A549 treated with RU486 at 1 μM for 4 hours (cell line): ENCODE data around the gene DPH2. TPM values are rescaled to one million over a fixed set of nuclear protein-coding genes. Genes with fewer than 3 reads are reported as not detected.

Experiments
- total RNA-seq: library from RNA; stranded (reverse); fragments of 200-300 nt; extraction: Qiagen RNA extraction; gene quantifications from 5 replicates; pipeline ENCODE4 v1.2.3, GENCODE V29; 2022; ENCODE audit warnings: low read depth

Gene DPH2
- total RNA-seq = 38.6 to 43.3 TPM (median 41.0 TPM) in 5 replicates

GRCh38 chr1:43969746-43970466, at the start of gene DPH2:
Gene DPH2, plus strand, starts transcription at chr1:43970010. Its CDS starts 166 bp downstream, at chr1:43970176.

GRCh38 chr1:43933386-43934100, 36.3 kb upstream of the DPH2 start, which contains the start of gene ARTN:
Gene ARTN, plus strand, starts transcription at chr1:43933801. Its CDS starts 1,856 bp downstream, at chr1:43935657.

GRCh38 chr1:43946236-43947060, 23.4 kb upstream of the DPH2 start, which contains the start of gene IPO13:
Gene IPO13, plus strand, starts transcription at chr1:43946950. Its CDS starts 651 bp downstream, at chr1:43947601.

GRCh38 chr1:43974443-43975248, 4.8 kb downstream of the DPH2 start, which contains the start of gene ATP6V0B:
Gene ATP6V0B, plus strand, starts transcription at chr1:43974960. Its CDS starts 81 bp downstream, at chr1:43975041.

GRCh38 chr1:43978551-43979260, 8.9 kb downstream of the DPH2 start, which contains the start of gene B4GALT2:
Gene B4GALT2, plus strand, starts transcription at chr1:43979210. Its CDS starts 1,951 bp downstream, at chr1:43981161.

GRCh38 chr1:43991476-43992231, 21.8 kb downstream of the DPH2 start, which contains the start of gene CCDC24:
Gene CCDC24, plus strand, starts transcription at chr1:43991599. Its CDS starts 280 bp downstream, at chr1:43991879.

Other genes starting within 250 kb of the DPH2 start
- gene ARTN, start 36.2 kb upstream of the DPH2 start, total RNA-seq = 0.15 to 0.51 TPM (median 0.22 TPM) in 5 replicates
- gene IPO13, start 23.1 kb upstream of the DPH2 start, total RNA-seq = 9.4 to 16.4 TPM (median 15.2 TPM) in 5 replicates
- 89.1 to 158 TPM (median 137 TPM) in 5 replicates for gene ATP6V0B, start 5.0 kb downstream of the DPH2 start, total RNA-seq
- 43.9 to 72.3 TPM (median 64.9 TPM) in 5 replicates for gene B4GALT2, start 9.2 kb downstream of the DPH2 start, total RNA-seq
- gene CCDC24, start 21.6 kb downstream of the DPH2 start, total RNA-seq = 5.9 to 7.6 TPM (median 7.3 TPM) in 5 replicates
- 12.8 to 17.3 TPM (median 14.6 TPM) in 5 replicates for gene SLC6A9, start 61.5 kb downstream of the DPH2 start, total RNA-seq
- gene KLF17, start 148.8 kb downstream of the DPH2 start, total RNA-seq = 0.15 to 0.46 TPM (median 0.38 TPM) in 5 replicates
- not detected in 5 replicates for gene KLF18, start 171.6 kb downstream of the DPH2 start, total RNA-seq
- gene DMAP1, start 243.5 kb downstream of the DPH2 start, total RNA-seq = 17.9 to 20.4 TPM (median 19.1 TPM) in 5 replicates